Loucy (cell line): Measurements from ENCODE around the gene URI1.

Source experiments
- H2AFZ ChIP-seq: fragments of 200-600 bp; sonication (generic); 2 replicates; pipeline ENCODE4 v1.6.0; 2016; ENCODE audit warnings: antibody characterized with exemption, mild to moderate bottlenecking, low read length, moderate library complexity
- H3F3A ChIP-seq: fragments of 200-600 bp; 2 replicates; pipeline ENCODE4 v1.6.0; 2016; ENCODE audit warnings: antibody characterized with exemption, low read depth, mild to moderate bottlenecking
- H3K27me3 ChIP-seq: fragments of 200-600 bp; sonication (generic); 2 replicates; pipeline ENCODE4 v1.6.1; 2014; ENCODE audit warnings: low read length, mild to moderate bottlenecking; ENCODE audit not compliant: insufficient read depth, poor library complexity, severe bottlenecking
- H3K36me3 ChIP-seq: fragments of 200-600 bp; sonication (generic); 2 replicates; pipeline ENCODE4 v1.6.1; 2016; ENCODE audit warnings: low read length; ENCODE audit not compliant: insufficient read depth
- H3K4me1 ChIP-seq: fragments of 200-600 bp; sonication (generic); 2 replicates; pipeline ENCODE4 v1.5.1; 2014; ENCODE audit warnings: low read length, mild to moderate bottlenecking; ENCODE audit not compliant: insufficient read depth, poor library complexity, severe bottlenecking
- H3K4me2 ChIP-seq: fragments of 200-600 bp; sonication (generic); 2 replicates; pipeline ENCODE4 v1.6.0; 2014; ENCODE audit warnings: antibody characterized with exemption, low read length, low read depth, mild to moderate bottlenecking; ENCODE audit not compliant: poor library complexity, severe bottlenecking
- H3K4me3 ChIP-seq: fragments of 200-600 bp; sonication (generic); 2 replicates; pipeline ENCODE4 v1.5.1; 2014; ENCODE audit warnings: low read length, mild to moderate bottlenecking, mixed read lengths; ENCODE audit not compliant: poor library complexity, severe bottlenecking
- H3K79me2 ChIP-seq: fragments of 200-600 bp; sonication (generic); 2 replicates; pipeline ENCODE4 v1.6.1; 2014; ENCODE audit warnings: low read length; ENCODE audit not compliant: insufficient read depth
- H3K9ac ChIP-seq: fragments of 200-600 bp; sonication (generic); 2 replicates; pipeline ENCODE4 v1.6.0; 2014; ENCODE audit warnings: mild to moderate bottlenecking, low read depth, low read length, moderate library complexity; ENCODE audit not compliant: poor library complexity, severe bottlenecking
- H3K9me2 ChIP-seq: fragments of 200-600 bp; sonication (generic); replicated peaks from 2 replicates; pipeline ENCODE4 v1.6.1; 2016; ENCODE audit warnings: low read depth, low read length, mixed read lengths
- H3K9me3 ChIP-seq: fragments of 200-600 bp; sonication (generic); 2 replicates; pipeline ENCODE4 v1.6.1; 2014; ENCODE audit warnings: mild to moderate bottlenecking, antibody characterized with exemption, low read length, low read depth; ENCODE audit not compliant: insufficient read depth
- H4K20me1 ChIP-seq: fragments of 200-600 bp; sonication (generic); 2 replicates; pipeline ENCODE4 v1.6.0; 2014; ENCODE audit warnings: antibody characterized with exemption, low read length, mild to moderate bottlenecking; ENCODE audit not compliant: insufficient read depth, poor library complexity, severe bottlenecking
- CTCF ChIP-seq: fragments of 200-600 bp; sonication (generic); conservative IDR thresholded peaks from 2 replicates; pipeline ENCODE4 v1.5.1; 2014; ENCODE audit warnings: mild to moderate bottlenecking, antibody characterized with exemption, low read length
- EZH2phosphoT487 ChIP-seq: fragments of 200-600 bp; IDR thresholded peaks from 2 replicates; pipeline ENCODE4 v1.6.1; 2018; ENCODE audit warnings: antibody characterized with exemption, mild to moderate bottlenecking, moderate library complexity, borderline replicate concordance

URI1 gene

DNA sequence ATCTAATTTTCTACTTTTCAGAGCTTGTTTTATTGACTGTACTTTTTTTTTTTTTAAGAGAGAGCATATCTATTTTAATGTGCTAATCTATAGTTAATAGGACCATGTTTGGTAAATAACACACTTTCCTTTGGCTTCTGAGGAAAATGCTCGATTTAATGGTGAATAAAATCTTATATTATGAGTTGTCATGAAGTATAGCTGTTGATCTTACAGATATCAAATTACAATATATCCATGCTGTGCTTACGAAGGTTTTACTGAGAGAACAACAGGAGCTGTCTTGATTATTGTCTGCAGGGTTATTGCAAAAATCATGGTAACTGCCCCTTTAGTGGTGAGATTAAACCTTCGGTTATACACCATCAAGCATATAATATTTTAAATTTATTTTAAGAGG lies 29.6 kb downstream of the URI1 start:
- TF ChIP-seq EZH2phosphoT487 (no peak), CTCF (no peak)
- H3K9me3 ChIP-seq, result no peaks in the 10 kb centered on the region
- H3K9me2 ChIP-seq, result no peaks in the 10 kb centered on the region
- peaks cover 97% of the 10 kb centered on the region for H3K79me2 ChIP-seq
- peaks cover 21% of the 10 kb centered on the region for H3K4me1 ChIP-seq
- H3F3A ChIP-seq, result no peaks in the 10 kb centered on the region; the same call in 1 of the 2 replicates
- no peak overlapping the region for H3K4me2 ChIP-seq
- no peaks in the 10 kb centered on the region for H3K27me3 ChIP-seq
- H4K20me1 ChIP-seq, result peaks cover 91% of the 10 kb centered on the region
- no peak overlapping the region for H2AFZ ChIP-seq
- H3K4me3 ChIP-seq, result no peak overlapping the region
- H3K9ac ChIP-seq, result no peak overlapping the region
- H3K36me3 ChIP-seq, result no peaks in the 10 kb centered on the region

DNA sequence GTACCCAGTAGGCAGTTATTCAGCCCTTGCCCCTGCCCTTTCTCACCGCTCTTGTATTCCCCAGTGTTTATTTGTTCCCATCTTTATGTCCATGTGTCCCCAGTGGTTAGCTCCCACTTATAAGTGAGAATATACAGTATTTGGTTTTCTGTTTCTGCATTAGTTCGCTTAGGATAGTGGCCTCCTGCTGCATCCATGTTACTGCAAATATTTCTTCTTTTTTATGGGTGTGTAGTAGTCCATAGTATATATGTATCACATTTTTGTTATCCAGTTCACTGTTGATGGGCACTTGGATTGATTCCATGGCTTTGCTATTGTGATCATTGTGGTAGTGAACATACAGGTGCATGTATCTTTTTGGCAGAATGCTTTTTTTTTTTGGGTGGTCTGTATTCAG lies 32.7 kb downstream of the URI1 start:
- Histone ChIP-seq H3K4me2 (no peak overlapping the region), H3K79me2 (peaks cover 99% of the 10 kb centered on the region), H3K9me3 (no peaks in the 10 kb centered on the region), H3K4me1 (peaks cover 30% of the 10 kb centered on the region), H3K27me3 (no peaks in the 10 kb centered on the region), H2AFZ (no peak overlapping the region), H3K36me3 (no peaks in the 10 kb centered on the region), H3K4me3 (no peak overlapping the region), H3F3A (no peaks in the 10 kb centered on the region; the same call in 1 of the 2 replicates), H4K20me1 (peaks cover 94% of the 10 kb centered on the region), H3K9me2 (no peaks in the 10 kb centered on the region), H3K9ac (no peak overlapping the region)
- TF ChIP-seq CTCF, result no peak
- TF ChIP-seq EZH2phosphoT487, result no peak

DNA sequence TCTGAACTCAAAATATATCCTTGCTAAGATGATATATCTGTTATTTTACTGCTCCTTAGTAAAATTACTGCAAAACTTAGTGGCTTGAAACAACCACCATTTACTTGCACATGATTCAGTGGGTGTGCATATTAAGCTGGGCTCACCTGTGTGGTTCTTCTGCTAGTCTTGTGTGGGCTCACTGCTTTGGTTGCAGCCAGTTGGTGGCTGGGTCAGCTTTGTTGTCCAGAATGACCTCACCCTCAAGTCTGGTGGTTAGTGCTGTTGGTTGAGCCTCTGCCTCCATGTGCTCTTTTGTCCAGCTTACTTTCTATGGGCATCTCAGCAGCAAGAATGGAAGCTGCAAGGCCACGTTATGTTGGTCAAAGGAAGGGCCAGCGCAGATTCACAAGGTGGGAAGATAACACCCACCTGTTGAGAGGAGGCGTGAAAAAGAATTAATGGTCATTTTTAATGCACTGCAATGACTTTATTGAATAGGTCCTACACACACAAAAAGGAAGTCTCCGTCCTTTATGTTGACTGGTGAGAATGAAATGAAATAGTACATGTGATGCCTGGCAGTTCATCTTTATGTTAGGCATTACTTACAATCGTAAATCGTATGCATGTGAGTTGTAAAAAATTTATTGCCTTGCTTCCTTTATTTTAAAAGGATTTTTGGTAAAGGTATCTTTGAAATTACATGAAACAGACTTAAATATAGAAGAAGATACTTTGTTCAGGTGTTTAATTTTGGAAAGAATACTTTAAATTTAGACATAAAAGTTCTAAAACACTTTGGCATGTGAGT lies 34.3 kb downstream of the URI1 start:
- Histone ChIP-seq H3K36me3 (no peaks in the 10 kb centered on the region), H3K79me2 (peaks cover 99% of the 10 kb centered on the region), H3K9me3 (no peaks in the 10 kb centered on the region), H3F3A (no peaks in the 10 kb centered on the region; the same call in 1 of the 2 replicates), H3K9ac (no peak overlapping the region), H4K20me1 (peaks cover 89% of the 10 kb centered on the region), H2AFZ (no peak overlapping the region), H3K4me3 (peak overlapping the region; percentile 9), H3K9me2 (no peaks in the 10 kb centered on the region), H3K4me1 (peaks cover 36% of the 10 kb centered on the region), H3K27me3 (no peaks in the 10 kb centered on the region), H3K4me2 (peak overlapping the region; percentile 49)
- TF ChIP-seq CTCF (no peak), EZH2phosphoT487 (no peak)
